ENCODE data around the gene FOXK2.

GRCh38 chr17:82587234-82588086 is 67.9 kb downstream of the FOXK2 start:
- no peak for TF ChIP-seq REST (IDR thresholded peaks at IDR 0.05; ENCODE audit: low read depth)
- TF ChIP-seq TAF1 (IDR thresholded peaks at IDR 0.05; ENCODE audit: low read depth): no peak
- no peak for TF ChIP-seq USF1 (IDR thresholded peaks at IDR 0.05)
- no peak for TF ChIP-seq NFIC (IDR thresholded peaks at IDR 0.05)
- no peak for TF ChIP-seq EP300 (IDR thresholded peaks at IDR 0.05; ENCODE audit: borderline replicate concordance)
- no peak for TF ChIP-seq CEBPB (IDR thresholded peaks at IDR 0.05)
- no peak for TF ChIP-seq TCF12 (IDR thresholded peaks at IDR 0.05; ENCODE audit: low read depth)
- no peak for TF ChIP-seq YY1 (IDR thresholded peaks at IDR 0.05; ENCODE audit: low read depth)
- no peak for TF ChIP-seq EGR1 (IDR thresholded peaks at IDR 0.05)
- no peak for TF ChIP-seq RAD21 (IDR thresholded peaks at IDR 0.05; ENCODE audit: low read depth)
- no peak for TF ChIP-seq FOXM1 (IDR thresholded peaks at IDR 0.05; ENCODE audit: borderline replicate concordance, low read depth)
